ENCODE measurements around the gene FAAP24.

DNA sequence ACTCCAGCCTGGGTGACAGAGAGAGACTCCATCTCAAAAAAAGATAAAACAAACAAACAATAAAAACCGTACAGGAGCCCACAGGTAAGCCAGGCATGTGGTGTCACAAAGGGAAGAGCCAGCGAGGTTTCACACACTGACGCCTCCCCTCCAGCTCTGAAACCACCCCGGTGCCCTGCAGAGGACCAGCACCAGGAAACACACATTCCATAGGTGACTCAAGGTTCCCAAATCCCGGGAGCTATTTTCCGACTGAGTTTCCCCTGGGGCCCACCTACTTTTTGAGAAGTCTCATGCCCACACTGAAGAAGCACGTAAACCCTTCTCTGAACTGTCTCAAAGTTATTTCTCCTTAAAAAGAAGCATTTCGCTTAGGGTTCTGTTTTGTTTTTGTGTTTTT is 52.4 kb downstream of the FAAP24 start:
- TF ChIP-seq, protein P1, sequence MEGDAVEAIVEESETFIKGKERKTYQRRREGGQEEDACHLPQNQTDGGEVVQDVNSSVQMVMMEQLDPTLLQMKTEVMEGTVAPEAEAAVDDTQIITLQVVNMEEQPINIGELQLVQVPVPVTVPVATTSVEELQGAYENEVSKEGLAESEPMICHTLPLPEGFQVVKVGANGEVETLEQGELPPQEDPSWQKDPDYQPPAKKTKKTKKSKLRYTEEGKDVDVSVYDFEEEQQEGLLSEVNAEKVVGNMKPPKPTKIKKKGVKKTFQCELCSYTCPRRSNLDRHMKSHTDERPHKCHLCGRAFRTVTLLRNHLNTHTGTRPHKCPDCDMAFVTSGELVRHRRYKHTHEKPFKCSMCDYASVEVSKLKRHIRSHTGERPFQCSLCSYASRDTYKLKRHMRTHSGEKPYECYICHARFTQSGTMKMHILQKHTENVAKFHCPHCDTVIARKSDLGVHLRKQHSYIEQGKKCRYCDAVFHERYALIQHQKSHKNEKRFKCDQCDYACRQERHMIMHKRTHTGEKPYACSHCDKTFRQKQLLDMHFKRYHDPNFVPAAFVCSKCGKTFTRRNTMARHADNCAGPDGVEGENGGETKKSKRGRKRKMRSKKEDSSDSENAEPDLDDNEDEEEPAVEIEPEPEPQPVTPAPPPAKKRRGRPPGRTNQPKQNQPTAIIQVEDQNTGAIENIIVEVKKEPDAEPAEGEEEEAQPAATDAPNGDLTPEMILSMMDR (conservative IDR thresholded peaks at IDR 0.05) = no peak
- no peak for TF ChIP-seq EZH2 (IDR thresholded peaks at IDR 0.05; ENCODE audit: low read depth)
